DOHH2 (cell line): ENCODE results near the gene ITPKB.

Experiments
- CTCF ChIP-seq: fragments of 200-600 bp; sonication (generic); IDR thresholded peaks from one replicate; pipeline ENCODE4 v1.5.1; 2014; ENCODE audit warnings: antibody characterized with exemption, mild to moderate bottlenecking, low read depth, low read length; ENCODE audit not compliant: poor library complexity, severe bottlenecking
- EZH2phosphoT487 ChIP-seq: fragments of 200-600 bp; sonication (generic); IDR thresholded peaks from 2 replicates; pipeline ENCODE4 v1.6.1; 2017; ENCODE audit warnings: borderline replicate concordance, mild to moderate bottlenecking, antibody characterized with exemption, low read length, moderate library complexity, mixed read lengths

DNA sequence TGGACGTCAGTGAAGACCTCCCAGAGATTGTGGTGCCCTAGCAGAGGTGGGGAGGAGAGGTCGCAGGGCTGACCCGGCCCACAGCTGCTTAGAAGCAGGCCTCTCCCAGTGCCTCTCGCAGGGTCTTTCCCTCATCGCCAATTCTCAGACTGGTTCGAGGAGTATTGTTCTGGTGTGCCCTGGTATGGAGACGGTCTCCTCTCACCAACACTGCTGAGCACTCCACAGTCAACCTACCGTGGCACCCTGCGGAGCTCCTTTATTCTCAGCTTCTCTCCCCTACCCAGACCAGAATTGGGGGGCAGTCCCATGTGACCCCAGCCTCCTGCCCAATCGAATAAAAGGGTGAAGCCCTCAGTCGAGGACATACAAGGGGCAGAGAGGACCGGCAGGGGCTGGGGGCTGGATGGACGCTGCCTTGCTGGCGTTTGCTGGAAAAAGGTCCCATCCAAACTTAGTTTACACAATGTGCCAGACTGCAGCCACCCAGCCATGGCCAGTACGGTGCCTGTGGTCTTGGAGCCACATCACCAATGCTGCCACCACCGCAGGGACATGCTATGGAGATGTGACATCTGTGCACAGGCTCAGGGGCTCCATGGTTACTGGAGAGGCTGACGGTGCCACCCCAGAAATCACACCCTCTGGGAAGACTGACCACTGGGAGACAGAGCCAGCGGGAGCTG lies 109.7 kb downstream of the ITPKB start:
- TF ChIP-seq CTCF (no peak), EZH2phosphoT487 (no peak)
